GM10248 (cell line): ENCODE results near the gene CHMP4B.

Experiments used
- CTCF ChIA-PET: fragments of 300-600 bp; sonication (Branson Sonifier 250); formaldehyde crosslinking; extraction: SDS; loops from one replicate; lab custom pipeline; 2021; ENCODE audit warnings: antibody characterized with exemption; lab: Yijun Ruan, JAX
- POLR2A ChIA-PET: fragments of 350-650 bp; sonication (Branson Sonifier 250); formaldehyde crosslinking; extraction: SDS; loops from one replicate; lab custom pipeline; 2020; ENCODE audit warnings: antibody characterized with exemption; lab: Yijun Ruan, JAX
- DNase-seq: peaks from one replicate; pipeline ENCODE4 v3.0.0; 2012; ENCODE audit errors: extremely low spot score
- TF ChIP-seq, protein P1 (sequence below): IDR thresholded peaks from 2 replicates; pipeline ENCODE4 v1.5.1; 2012; ENCODE audit warnings: mild to moderate bottlenecking, low read depth; ENCODE audit errors: extremely low read depth, missing control alignments, control extremely low read depth

The CHMP4B gene

GRCh38 chr20:33864324-33864963, 53.3 kb downstream of the CHMP4B start:
- ChIA-PET CTCF (interaction anchor here (1.2 to 4.2 kb wide), 6 partner anchors 8 to 248 kb away, joined by 3 to 41 read pairs (median 6); partner anchors contain the start of gene EIF2S2), POLR2A (no interaction called here)
- DNase-seq = no peak
- TF ChIP-seq, protein P1, sequence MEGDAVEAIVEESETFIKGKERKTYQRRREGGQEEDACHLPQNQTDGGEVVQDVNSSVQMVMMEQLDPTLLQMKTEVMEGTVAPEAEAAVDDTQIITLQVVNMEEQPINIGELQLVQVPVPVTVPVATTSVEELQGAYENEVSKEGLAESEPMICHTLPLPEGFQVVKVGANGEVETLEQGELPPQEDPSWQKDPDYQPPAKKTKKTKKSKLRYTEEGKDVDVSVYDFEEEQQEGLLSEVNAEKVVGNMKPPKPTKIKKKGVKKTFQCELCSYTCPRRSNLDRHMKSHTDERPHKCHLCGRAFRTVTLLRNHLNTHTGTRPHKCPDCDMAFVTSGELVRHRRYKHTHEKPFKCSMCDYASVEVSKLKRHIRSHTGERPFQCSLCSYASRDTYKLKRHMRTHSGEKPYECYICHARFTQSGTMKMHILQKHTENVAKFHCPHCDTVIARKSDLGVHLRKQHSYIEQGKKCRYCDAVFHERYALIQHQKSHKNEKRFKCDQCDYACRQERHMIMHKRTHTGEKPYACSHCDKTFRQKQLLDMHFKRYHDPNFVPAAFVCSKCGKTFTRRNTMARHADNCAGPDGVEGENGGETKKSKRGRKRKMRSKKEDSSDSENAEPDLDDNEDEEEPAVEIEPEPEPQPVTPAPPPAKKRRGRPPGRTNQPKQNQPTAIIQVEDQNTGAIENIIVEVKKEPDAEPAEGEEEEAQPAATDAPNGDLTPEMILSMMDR = no peak

- POLR2A ChIA-PET = no interaction called here
- DNase-seq = no peak
- CTCF ChIA-PET = no interaction called here
- TF ChIP-seq, protein P1 = no peak
Measured at GRCh38 chr20:33865761-33866370, 54.7 kb downstream of the CHMP4B start.

DNA sequence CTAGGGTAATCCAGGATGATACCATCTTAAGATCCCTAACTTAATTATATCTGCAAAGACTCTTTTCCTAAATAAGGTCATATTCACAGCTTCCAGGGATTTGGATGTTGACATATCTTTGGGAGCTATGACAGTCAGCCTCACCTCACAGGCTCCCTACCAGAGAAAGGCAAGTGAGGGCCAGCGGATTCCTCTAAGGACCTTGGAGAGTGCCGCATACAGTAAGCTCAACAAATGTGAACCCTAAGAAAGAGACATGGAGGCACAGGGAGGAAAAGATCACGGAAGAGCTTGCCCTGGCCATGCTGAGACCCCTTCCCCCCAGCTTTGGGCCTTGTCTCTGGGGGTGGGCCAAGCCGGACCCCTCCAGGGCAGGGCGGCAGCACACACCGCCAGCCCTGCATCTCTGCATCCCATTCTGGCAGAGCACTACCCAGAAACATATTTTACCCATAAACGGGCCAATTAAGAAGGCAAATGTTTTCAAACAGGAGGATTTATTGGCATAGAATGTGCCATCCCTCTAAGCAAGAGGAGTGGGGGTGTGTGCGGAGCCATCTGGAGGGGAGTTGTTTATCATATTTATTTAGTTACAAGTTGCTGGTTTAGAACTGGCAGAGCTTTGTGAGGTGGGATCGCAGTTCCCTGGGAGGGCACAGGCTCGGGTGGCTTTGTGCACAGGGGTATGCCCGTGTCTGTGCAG, 55.4 kb downstream of the CHMP4B start:
- ChIA-PET POLR2A (no interaction called here), CTCF (no interaction called here)
- TF ChIP-seq, protein P1 = no peak
- no peak for DNase-seq

DNA sequence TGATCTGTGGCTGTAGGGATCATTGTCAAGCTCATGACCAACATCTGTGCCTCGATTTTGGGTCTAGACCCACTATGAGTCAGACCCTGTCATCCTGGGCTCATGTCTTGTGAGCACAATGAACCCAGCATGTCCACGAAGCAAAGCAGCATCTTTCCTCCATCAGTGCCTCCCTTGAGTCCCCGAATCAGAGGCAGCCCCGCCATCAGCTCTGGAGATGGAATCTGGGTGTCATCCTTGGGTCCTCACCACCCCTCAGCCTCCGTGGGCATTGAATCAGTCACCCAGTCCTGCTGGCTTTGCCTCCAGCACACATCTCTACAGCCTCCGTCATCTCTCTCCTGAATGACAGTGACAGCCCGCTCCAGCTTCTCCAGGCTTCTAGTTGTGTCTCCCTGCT, 56.9 kb downstream of the CHMP4B start:
- TF ChIP-seq, protein P1 = no peak
- CTCF ChIA-PET = no interaction called here
- DNase-seq = no peak
- POLR2A ChIA-PET = no interaction called here

DNA sequence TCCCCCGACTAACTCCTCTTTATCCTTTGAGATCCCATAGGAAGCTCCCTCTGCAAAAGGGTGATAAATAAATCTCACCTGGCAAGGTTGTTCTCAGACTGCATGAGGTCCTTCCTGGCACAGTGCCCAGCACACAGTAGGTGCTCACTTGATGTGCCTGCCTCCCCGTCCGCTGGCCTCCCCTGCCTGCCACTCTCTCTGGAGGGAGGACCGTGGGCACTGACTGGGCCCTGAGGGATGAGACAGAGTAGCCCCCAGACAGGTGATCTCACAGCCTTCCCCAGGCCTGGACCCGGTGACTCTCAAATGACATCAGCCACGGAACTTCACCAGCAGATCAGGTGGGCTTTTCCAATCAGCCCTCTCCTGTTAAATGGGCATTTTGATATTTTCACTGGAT, 57.4 kb downstream of the CHMP4B start:
- TF ChIP-seq, protein P1 = no peak
- ChIA-PET CTCF (no interaction called here), POLR2A (no interaction called here)
- DNase-seq = no peak

DNA sequence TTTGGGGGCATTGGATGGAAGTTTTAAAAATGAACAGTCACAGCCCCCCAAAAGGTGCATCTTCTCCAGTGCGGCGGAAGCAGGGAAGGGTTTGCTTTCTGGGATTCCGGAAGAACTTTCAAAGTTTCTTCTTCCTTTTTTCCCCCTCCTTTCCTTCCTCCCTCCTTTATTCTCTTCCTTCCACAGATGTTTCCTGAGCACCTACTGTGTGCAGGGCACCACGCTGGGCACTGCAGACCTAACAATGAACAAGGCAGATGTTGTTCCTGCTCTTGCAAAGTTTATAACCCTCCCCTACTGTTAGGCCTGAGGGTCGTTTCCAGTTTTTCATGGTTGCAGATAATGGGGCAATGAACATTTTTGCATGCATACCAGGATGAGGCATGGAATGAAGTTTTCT, 58.1 kb downstream of the CHMP4B start:
- no peak for DNase-seq
- ChIA-PET POLR2A (no interaction called here), CTCF (no interaction called here)
- TF ChIP-seq, protein P1 = no peak
